Measurements from ENCODE around the gene CCER1.

Gene CCER1

GRCh38 chr12:90965204-90965603 lies 10.2 kb upstream of the CCER1 start:
- no peak for DNase-seq (ENCODE audit: low read depth)

- no peak for DNase-seq (ENCODE audit: low read depth)
These were observed 9.6 kb upstream of the CCER1 start for GRCh38 chr12:90964616-90965015.

- DNase-seq (ENCODE audit: low read depth), result no peak
These were observed 9.0 kb upstream of the CCER1 start for GRCh38 chr12:90963946-90964345.

- DNase-seq (ENCODE audit: low read depth), result no peak
These were observed 6.2 kb upstream of the CCER1 start for GRCh38 chr12:90961154-90961553.

- DNase-seq (ENCODE audit: low read depth), result peak; percentile 61
These were observed 4.7 kb upstream of the CCER1 start for GRCh38 chr12:90959538-90960139.

- peak; percentile 21 for DNase-seq (ENCODE audit: low read depth)
These were observed 4.1 kb upstream of the CCER1 start for GRCh38 chr12:90959032-90959431.

DNA sequence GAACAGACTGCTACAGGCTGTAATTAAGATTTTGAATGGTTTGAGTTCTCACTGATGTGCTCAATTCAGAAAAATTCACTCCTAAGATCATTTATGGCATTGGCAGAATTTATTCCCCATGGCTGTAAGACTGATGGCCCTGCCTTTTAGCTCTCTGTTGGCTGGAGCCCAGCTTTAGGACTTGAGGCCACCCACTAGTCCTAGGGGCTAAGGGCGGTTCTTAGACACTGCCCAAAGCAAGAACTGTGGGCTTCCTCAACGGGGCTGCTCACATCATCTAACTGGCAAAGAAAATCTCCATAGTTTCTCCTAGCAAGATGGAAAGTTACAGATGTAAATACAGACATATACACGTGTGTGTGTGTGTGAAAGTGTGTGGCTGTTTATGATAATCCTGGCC lies 3.4 kb upstream of the CCER1 start:
- DNase-seq (ENCODE audit: low read depth), result no peak

DNA sequence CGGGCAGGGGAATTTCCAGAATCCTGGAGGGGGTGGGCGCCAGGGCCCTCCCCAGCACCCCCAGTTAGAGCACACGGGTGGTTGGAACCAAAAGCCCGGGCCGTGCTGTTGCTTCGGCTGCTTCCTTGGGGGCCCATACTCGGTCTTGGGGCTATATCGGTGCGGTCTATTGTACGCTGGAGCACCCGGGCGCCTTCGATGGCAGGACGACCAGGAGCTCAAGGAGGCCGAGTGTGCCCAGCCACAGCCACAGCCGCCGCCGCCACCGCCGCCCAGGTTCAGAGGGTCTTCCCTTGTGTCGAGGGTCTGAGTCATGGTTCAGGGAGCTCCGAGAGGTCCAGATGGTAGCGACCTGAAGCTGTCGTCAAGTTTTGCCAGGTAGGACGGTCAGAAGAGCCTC lies 548 bp downstream of the CCER1 start:
- no peak for DNase-seq (ENCODE audit: low read depth)

- DNase-seq (ENCODE audit: low read depth), result no peak
These were observed 987 bp downstream of the CCER1 start for GRCh38 chr12:90953956-90954421.

GRCh38 chr12:90951432-90952105 lies 3.4 kb downstream of the CCER1 start:
- peak; percentile 38 for DNase-seq (ENCODE audit: low read depth)

- no peak for DNase-seq (ENCODE audit: low read depth)
These were observed 7.1 kb downstream of the CCER1 start for GRCh38 chr12:90947869-90948268.

- peak; percentile 56 for DNase-seq (ENCODE audit: low read depth)
These were observed 9.8 kb downstream of the CCER1 start for GRCh38 chr12:90945070-90945649.

- no peak for DNase-seq (ENCODE audit: low read depth)
These were observed 11.7 kb downstream of the CCER1 start for GRCh38 chr12:90943255-90943654.

DNA sequence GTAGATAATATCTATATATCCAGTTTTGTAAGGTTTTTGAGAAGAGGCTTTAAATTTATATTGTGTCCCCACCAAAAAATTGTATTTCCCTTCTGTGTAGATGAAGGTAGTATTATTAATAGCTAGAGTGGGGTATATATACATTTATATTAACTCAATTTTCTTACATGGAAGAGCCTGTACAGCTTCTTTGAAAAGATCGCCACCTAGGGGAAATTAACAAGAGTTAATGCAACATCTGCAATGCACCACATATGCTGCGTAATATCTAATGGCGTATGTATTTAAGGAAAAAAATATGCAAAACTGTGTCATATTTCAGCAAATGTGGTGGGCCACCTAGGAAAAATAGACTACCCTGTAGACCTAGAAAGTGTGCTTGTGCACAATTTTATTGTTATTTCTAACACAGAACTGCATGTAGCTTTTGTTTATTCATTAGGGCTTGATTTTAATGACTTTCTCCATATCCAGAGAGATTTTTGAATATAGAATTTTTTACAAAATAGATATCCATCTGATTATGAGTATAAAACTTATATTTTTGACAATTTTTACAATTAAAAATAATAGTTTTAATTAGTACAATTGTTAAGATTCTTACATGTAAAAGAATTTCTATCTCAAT lies 14.0 kb downstream of the CCER1 start:
- peak; percentile 71 for DNase-seq (ENCODE audit: low read depth)

GRCh38 chr12:90939382-90939781 lies 15.6 kb downstream of the CCER1 start:
- peak; percentile 61 for DNase-seq (ENCODE audit: low read depth)

- DNase-seq (ENCODE audit: low read depth), result peak; percentile 81
These were observed 16.5 kb downstream of the CCER1 start for GRCh38 chr12:90938451-90938850.

DNA sequence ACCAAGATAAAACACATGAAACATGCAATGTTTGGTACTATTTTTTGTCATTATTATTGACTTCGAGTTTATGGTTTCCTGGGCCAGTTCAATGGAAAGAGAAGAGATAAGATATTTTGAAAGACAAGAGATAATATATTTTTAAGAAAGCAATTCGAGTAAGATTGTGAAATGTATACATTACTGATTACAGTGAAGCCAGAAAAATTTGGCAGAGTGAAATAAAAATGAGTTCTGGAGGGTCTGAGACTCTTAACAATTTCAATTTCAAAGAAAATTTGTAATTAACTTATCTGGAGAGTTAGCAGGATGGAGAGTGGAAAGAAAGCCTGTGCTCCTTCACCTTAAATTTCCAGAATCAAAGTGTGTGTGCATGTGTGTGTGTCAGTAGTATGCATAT lies 17.3 kb downstream of the CCER1 start:
- no peak for DNase-seq (ENCODE audit: low read depth)

DNA sequence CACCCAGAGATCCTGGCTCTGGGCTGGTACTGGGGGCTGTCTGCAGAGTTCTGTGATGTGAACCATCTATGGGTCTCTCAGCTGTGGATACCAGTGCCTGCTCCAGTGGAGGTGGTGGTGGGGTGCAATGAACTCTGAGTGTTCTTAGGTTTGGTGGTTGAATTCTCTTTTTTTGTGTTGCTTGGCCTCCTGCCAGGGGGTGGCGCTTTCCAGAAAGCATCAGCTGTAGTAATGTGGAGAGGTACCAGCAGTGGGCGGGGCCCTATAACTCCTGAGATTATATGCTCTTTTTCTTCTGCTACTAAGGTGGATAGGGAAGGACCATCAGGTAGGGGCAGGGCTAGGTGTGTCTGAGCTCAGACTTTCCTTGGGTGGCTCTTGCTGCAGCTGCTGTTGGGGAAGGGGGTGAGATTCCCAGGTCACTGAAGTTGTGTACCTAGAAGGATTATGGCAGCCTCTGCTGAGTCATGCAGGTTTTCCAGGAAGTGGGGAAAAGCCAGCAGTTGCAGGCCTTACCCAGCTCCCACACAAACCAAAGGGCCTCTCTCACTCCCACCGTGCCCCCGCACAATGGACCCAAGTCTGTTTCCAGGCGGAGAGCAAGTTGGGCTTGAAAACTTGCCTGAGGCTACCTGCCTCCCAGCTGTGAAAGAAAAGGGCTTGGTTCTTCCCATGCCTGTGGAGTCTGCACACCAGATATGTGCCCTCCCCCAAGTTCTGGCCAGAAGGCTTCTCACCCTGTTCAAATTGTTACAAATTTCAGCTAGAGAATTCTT lies 18.6 kb downstream of the CCER1 start:
- DNase-seq (ENCODE audit: low read depth), result no peak

DNA sequence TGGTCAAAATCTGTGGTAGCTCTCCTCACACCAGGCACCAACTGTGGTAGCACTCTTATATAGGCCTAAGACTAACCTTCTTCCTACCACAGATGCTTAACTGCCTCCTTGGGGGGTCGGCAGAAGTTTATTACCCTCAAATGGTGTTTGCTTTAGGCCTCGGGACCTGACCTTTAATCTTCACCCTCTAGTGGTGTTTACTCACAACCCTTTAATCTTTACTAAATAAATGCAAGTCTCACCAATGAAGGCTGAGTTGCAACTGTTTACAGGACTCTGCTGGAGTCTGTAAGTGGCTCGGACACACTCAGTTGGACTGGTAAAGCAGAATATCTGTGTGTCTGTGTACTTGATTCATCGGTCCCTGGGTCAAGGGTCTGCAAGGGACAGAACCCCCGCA lies 29.4 kb downstream of the CCER1 start:
- DNase-seq (ENCODE audit: low read depth), result no peak

- no peak for DNase-seq (ENCODE audit: low read depth)
These were observed 30.6 kb downstream of the CCER1 start for GRCh38 chr12:90924406-90924805.

DNA sequence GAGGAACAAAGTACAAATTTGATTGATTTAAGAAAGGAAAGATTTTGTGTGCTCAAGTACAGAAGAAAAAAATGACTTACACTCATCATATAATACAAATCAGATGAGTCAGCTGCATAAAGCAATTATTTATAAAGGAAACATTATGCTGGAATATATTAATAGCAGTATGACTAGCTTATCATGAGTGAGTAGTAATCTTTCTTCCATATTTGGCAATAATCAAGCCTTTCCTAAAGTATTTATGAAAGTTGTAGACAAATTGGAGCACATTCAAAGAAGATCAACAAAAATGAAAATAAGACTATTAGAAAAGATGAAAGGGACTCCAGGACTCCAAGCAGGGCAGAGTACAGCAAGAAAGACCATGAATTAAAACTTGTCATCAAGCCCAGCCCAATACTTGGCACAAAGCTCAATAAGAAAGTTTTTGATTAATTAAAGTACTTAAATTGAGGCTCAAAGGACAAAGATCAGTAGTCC lies 32.8 kb downstream of the CCER1 start:
- DNase-seq (ENCODE audit: low read depth), result peak; percentile 71

DNA sequence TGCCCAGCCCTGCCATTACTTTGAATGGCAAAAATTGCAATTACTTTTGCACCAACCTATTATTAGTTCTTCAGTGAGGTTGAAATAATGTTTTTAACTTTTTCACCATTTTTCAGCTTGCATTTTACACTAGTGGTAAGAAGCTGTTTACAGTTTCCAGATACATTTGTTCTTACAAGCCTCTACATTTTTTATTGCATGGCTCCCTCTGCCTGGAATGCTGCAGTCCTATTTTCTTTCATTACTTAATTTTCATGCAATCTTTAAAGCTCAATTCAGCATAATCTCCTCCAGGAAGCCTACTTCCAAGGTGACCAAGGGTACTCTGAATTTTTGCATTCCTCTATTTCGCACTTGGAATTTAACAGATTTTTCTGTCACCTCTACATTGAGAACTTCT lies 33.4 kb downstream of the CCER1 start:
- peak; percentile 34 for DNase-seq (ENCODE audit: low read depth)

Data from EH (cell line).